Activated CD4-positive, alpha-beta T cell treated with anti-CD3 and anti-CD28 coated beads, Interleukin-2, amount 50 U/mL, for 16 hours (primary cell): ENCODE data around the gene SRMS.
"Not testable (repeated sequence)": the region's sequence is repeated elsewhere in the genome, so short reads cannot be mapped to it uniquely, and the experiment has no call there.

Experiments
- DNase-seq: peaks from one replicate; pipeline ENCODE4 v3.0.0-alpha.2; 2020

Gene SRMS

GRCh38 chr20:63519668-63520503 is 27.7 kb downstream of the SRMS start:
- peak; percentile 53 for DNase-seq

GRCh38 chr20:63518946-63519667 is 28.4 kb downstream of the SRMS start:
- DNase-seq, result no peak

GRCh38 chr20:63518351-63518861 is 29.1 kb downstream of the SRMS start:
- no peak for DNase-seq

GRCh38 chr20:63517376-63518309 is 29.9 kb downstream of the SRMS start:
- DNase-seq, result no peak

GRCh38 chr20:63514520-63514919 is 33.0 kb downstream of the SRMS start:
- DNase-seq, result not testable (repeated sequence)

GRCh38 chr20:63513207-63513606 is 34.3 kb downstream of the SRMS start:
- DNase-seq, result no peak

GRCh38 chr20:63509088-63509564 is 38.4 kb downstream of the SRMS start:
- no peak for DNase-seq

GRCh38 chr20:63508072-63508768 is 39.3 kb downstream of the SRMS start:
- no peak for DNase-seq

- DNase-seq, result no peak
Observed at GRCh38 chr20:63507083-63507743, 40.3 kb downstream of the SRMS start.

GRCh38 chr20:63505723-63506122 is 41.8 kb downstream of the SRMS start:
- no peak for DNase-seq

- no peak for DNase-seq
Observed at GRCh38 chr20:63505281-63505680, 42.3 kb downstream of the SRMS start.

GRCh38 chr20:63504642-63505041 is 42.9 kb downstream of the SRMS start:
- no peak for DNase-seq

GRCh38 chr20:63503524-63503923 is 44.0 kb downstream of the SRMS start:
- no peak for DNase-seq

GRCh38 chr20:63502671-63503172 is 44.8 kb downstream of the SRMS start:
- DNase-seq, result no peak

- DNase-seq, result no peak
Observed at GRCh38 chr20:63501818-63502670, 45.5 kb downstream of the SRMS start.

GRCh38 chr20:63500902-63501817 is 46.4 kb downstream of the SRMS start:
- no peak for DNase-seq

GRCh38 chr20:63500151-63500901 is 47.2 kb downstream of the SRMS start:
- DNase-seq, result no peak

GRCh38 chr20:63499338-63499969 is 48.1 kb downstream of the SRMS start:
- no peak for DNase-seq
